ENCODE data around the gene SMC2. TPM values are rescaled to one million over a fixed set of nuclear protein-coding genes. Genes with fewer than 3 reads are reported as not detected.
A peak's percentile ranks its signal among the peaks of the same experiment; 100 is the strongest.

Gene SMC2
- total RNA-seq, 2 donors from 2014 or later, result 66.3 to 80.7 TPM

GRCh38 chr9:104091708-104092107 is 2.4 kb upstream of the SMC2 start:
- DNase-seq (ENCODE audit: low spot score in 2 of 2) (no peak), ATAC-seq (no peak)
- Mint-ChIP-seq H3K36me3 (peaks cover 33% of the 10 kb centered on the region in 2 donors), H3K27ac (peak overlapping the region in 1 of 2 donors; percentile 95), H3K9me3 (peaks cover 0 to 3% of the 10 kb centered on the region in 2 donors)

- no peak for DNase-seq (ENCODE audit: low spot score in 2 of 2)
- Mint-ChIP-seq H3K9me3 (peaks cover 0 to 3% of the 10 kb centered on the region in 2 donors), H3K27ac (peak overlapping the region in 1 of 2 donors; percentile 95), H3K36me3 (peaks cover 35 to 38% of the 10 kb centered on the region in 2 donors)
- ATAC-seq, result no peak
These were observed 1.9 kb upstream of the SMC2 start for GRCh38 chr9:104092192-104092591.

- ATAC-seq, result no peak
- H3K27ac Mint-ChIP-seq, result peak overlapping the region; percentile 95 to 99
- no peak for DNase-seq (ENCODE audit: low spot score in 2 of 2)
- H3K36me3 Mint-ChIP-seq, result peaks cover 35 to 40% of the 10 kb centered on the region in 2 donors
- peaks cover 0 to 3% of the 10 kb centered on the region in 2 donors for H3K9me3 Mint-ChIP-seq
These were observed 1.1 kb upstream of the SMC2 start for GRCh38 chr9:104092875-104093600.

- Mint-ChIP-seq H3K9me3 (no peaks in the 10 kb centered on the region), H3K36me3 (peaks cover 35 to 40% of the 10 kb centered on the region in 2 donors), H3K27ac (peak overlapping the region; percentile 95 to 99)
- ATAC-seq (peak in 1 of 2 donors; percentile 0), DNase-seq (ENCODE audit: low spot score in 2 of 2) (no peak)
These were observed 466 bp downstream of the SMC2 start for GRCh38 chr9:104094534-104095015.

- no peak overlapping the region for H3K27ac Mint-ChIP-seq
- no peak for DNase-seq (ENCODE audit: low spot score in 2 of 2)
- peaks cover 44 to 47% of the 10 kb centered on the region in 2 donors for H3K36me3 Mint-ChIP-seq
- ATAC-seq, result no peak
- H3K9me3 Mint-ChIP-seq, result no peaks in the 10 kb centered on the region
These were observed 5.5 kb downstream of the SMC2 start for GRCh38 chr9:104099630-104100029.

GRCh38 chr9:104104360-104104759 is 10.3 kb downstream of the SMC2 start:
- peaks cover 39 to 41% of the 10 kb centered on the region in 2 donors for H3K36me3 Mint-ChIP-seq
- ATAC-seq, result no peak
- DNase-seq (ENCODE audit: low spot score in 2 of 2), result no peak
- no peaks in the 10 kb centered on the region for H3K9me3 Mint-ChIP-seq
- H3K27ac Mint-ChIP-seq, result no peak overlapping the region

GRCh38 chr9:104107799-104108198 is 13.7 kb downstream of the SMC2 start:
- no peaks in the 10 kb centered on the region for H3K9me3 Mint-ChIP-seq
- no peak for DNase-seq (ENCODE audit: low spot score in 2 of 2)
- peaks cover 33 to 40% of the 10 kb centered on the region in 2 donors for H3K36me3 Mint-ChIP-seq
- ATAC-seq, result peak in 1 of 2 donors; percentile 52
- no peak overlapping the region for H3K27ac Mint-ChIP-seq

- DNase-seq (ENCODE audit: low spot score in 2 of 2) (no peak), ATAC-seq (no peak)
- Mint-ChIP-seq H3K9me3 (no peaks in the 10 kb centered on the region), H3K27ac (peak overlapping the region in 1 of 2 donors; percentile 74), H3K36me3 (peaks cover 33 to 37% of the 10 kb centered on the region in 2 donors)
These were observed 14.2 kb downstream of the SMC2 start for GRCh38 chr9:104108315-104108714.

- Mint-ChIP-seq H3K36me3 (peaks cover 22 to 30% of the 10 kb centered on the region in 2 donors), H3K27ac (no peak overlapping the region), H3K9me3 (no peaks in the 10 kb centered on the region)
- ATAC-seq, result no peak
- DNase-seq (ENCODE audit: low spot score in 2 of 2), result no peak
These were observed 16.4 kb downstream of the SMC2 start for GRCh38 chr9:104110509-104110908.

GRCh38 chr9:104118916-104119315 is 24.8 kb downstream of the SMC2 start:
- Mint-ChIP-seq H3K36me3 (peaks cover 18 to 22% of the 10 kb centered on the region in 2 donors), H3K27ac (no peak overlapping the region), H3K9me3 (no peaks in the 10 kb centered on the region)
- DNase-seq (ENCODE audit: low spot score in 2 of 2) (no peak), ATAC-seq (no peak)

GRCh38 chr9:104121022-104121421 is 26.9 kb downstream of the SMC2 start:
- no peak for DNase-seq (ENCODE audit: low spot score in 2 of 2)
- H3K9me3 Mint-ChIP-seq, result no peaks in the 10 kb centered on the region
- peaks cover 22 to 27% of the 10 kb centered on the region in 2 donors for H3K36me3 Mint-ChIP-seq
- ATAC-seq, result no peak
- no peak overlapping the region for H3K27ac Mint-ChIP-seq

- DNase-seq (ENCODE audit: low spot score in 2 of 2) (no peak), ATAC-seq (no peak)
- H3K9me3 Mint-ChIP-seq, result peaks cover 0 to 6% of the 10 kb centered on the region in 2 donors
- no peak overlapping the region for H3K27ac Mint-ChIP-seq
- H3K36me3 Mint-ChIP-seq, result peaks cover 42 to 64% of the 10 kb centered on the region in 2 donors
These were observed 44.2 kb downstream of the SMC2 start for GRCh38 chr9:104138243-104138868.

GRCh38 chr9:104142799-104143549 is 48.9 kb downstream of the SMC2 start:
- H3K36me3 Mint-ChIP-seq, result peaks cover 20 to 30% of the 10 kb centered on the region in 2 donors
- H3K9me3 Mint-ChIP-seq, result no peaks in the 10 kb centered on the region
- H3K27ac Mint-ChIP-seq, result no peak overlapping the region
- DNase-seq (ENCODE audit: low spot score in 2 of 2) (no peak), ATAC-seq (no peak)

- no peak for ATAC-seq
- H3K36me3 Mint-ChIP-seq, result peaks cover 20 to 24% of the 10 kb centered on the region in 2 donors
- no peak overlapping the region for H3K27ac Mint-ChIP-seq
- H3K9me3 Mint-ChIP-seq, result no peaks in the 10 kb centered on the region
- DNase-seq (ENCODE audit: low spot score in 2 of 2), result no peak
These were observed 49.4 kb downstream of the SMC2 start for GRCh38 chr9:104143550-104143910.

GRCh38 chr9:104144336-104144735 is 50.2 kb downstream of the SMC2 start:
- ATAC-seq (no peak), DNase-seq (ENCODE audit: low spot score in 2 of 2) (no peak)
- Mint-ChIP-seq H3K27ac (no peak overlapping the region), H3K36me3 (peaks cover 20 to 24% of the 10 kb centered on the region in 2 donors), H3K9me3 (no peaks in the 10 kb centered on the region)

GRCh38 chr9:104173067-104173466 is 79.0 kb downstream of the SMC2 start:
- ATAC-seq (no peak), DNase-seq (ENCODE audit: low spot score in 2 of 2) (no peak)
- Mint-ChIP-seq H3K9me3 (no peaks in the 10 kb centered on the region), H3K27ac (no peak overlapping the region), H3K36me3 (no peaks in the 10 kb centered on the region)

- H3K27ac Mint-ChIP-seq, result no peak overlapping the region
- ATAC-seq, result no peak
- no peaks in the 10 kb centered on the region for H3K36me3 Mint-ChIP-seq
- H3K9me3 Mint-ChIP-seq, result no peaks in the 10 kb centered on the region
- no peak for DNase-seq (ENCODE audit: low spot score in 2 of 2)
These were observed 83.0 kb downstream of the SMC2 start for GRCh38 chr9:104177003-104177611.
